Measurements from ENCODE around the gene NUDT8.
"Not testable (repeated sequence)": the region's sequence is repeated elsewhere in the genome, so short reads cannot be mapped to it uniquely, and the experiment has no call there.

The NUDT8 gene

DNA sequence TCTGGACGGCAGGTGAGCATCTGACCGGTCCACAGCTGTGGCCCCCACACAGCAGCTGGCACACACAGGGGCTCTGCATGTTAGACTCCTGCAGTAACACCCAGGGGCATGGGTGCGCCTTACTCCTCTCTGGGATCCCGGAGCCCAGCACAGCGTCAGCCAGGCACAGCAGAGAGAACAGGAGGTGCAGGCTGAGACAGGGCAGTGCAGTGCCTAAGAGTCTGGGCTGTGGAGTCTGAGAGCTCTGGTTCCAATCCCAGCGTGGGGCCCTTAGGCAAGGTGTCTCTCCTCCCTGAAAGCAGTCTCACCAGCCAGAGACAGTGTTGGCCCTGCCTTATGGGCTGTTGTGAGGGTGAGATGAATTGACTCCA, 2.3 kb downstream of the NUDT8 start:
- DNase-seq: no peak

DNA sequence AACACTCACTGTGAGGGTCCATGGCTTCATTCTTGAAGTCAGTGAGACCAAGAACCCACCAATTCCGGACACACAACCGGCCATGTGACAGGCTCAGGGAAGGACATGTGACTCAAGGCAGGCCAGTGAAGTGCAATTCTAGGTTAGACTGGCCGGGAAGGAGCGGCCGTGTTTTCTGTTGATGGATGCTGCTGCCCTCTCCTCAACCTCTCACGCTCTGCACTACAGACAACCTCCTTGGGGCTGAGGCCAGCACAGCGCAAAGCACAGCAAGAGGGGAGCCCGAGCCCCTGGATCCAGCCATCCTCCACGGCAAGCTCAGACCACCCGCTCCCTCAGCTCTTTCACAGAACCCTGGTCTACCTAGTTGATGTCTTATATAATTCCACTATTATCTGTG, 2.8 kb downstream of the NUDT8 start:
- DNase-seq: no peak

DNA sequence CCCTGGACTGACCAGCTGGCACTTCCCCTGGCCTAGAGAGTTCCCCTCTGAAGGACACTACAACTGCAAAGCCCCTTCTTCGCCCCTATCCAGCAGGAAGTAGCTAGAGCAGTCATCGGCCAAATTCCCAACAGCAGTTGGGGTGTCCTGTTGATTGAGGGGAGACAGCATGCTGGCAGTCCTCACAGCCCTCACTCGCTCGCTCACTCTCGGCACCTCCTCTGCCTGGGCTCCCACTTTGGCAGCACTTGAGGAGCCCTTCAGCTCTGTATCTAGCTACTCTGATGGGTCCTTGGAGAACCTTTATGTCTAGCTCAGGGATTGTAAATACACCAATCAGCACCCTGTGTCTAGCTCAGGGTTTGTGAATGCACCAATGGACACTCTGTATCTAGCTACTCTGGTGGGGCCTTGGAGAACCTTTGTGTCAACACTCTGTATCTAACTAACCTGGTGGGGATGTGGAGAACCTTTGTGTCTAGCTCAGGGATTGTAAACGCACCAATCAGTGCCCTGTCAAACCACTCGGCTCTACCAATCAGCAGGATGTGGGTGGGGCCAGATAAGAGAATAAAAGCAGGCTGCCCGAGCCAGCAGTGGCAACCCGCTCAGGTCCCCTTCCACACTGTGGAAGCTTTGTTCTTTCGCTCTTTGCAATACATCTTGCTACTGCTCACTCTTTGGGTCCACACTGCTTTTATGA, 3.5 kb downstream of the NUDT8 start:
- not testable (repeated sequence) for DNase-seq

DNA sequence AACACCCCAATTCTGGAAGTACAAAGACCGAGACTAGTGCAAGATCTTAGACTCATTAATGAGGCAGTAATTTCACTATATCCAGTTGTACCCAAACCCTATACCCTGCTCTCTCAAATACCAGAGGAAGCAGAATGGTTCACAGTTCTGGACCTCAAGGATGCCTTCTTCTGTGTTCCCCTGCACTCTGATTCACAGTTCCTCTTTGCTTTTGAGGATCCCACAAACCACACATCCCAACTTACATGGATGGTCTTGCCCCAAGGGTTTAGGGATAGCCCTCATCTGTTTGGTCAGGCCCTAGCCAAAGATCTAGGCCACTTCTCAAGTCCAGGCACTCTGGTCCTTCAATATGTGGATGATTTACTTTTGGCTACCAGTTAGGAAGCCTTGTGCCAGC, 5.9 kb downstream of the NUDT8 start:
- DNase-seq: not testable (repeated sequence)

DNA sequence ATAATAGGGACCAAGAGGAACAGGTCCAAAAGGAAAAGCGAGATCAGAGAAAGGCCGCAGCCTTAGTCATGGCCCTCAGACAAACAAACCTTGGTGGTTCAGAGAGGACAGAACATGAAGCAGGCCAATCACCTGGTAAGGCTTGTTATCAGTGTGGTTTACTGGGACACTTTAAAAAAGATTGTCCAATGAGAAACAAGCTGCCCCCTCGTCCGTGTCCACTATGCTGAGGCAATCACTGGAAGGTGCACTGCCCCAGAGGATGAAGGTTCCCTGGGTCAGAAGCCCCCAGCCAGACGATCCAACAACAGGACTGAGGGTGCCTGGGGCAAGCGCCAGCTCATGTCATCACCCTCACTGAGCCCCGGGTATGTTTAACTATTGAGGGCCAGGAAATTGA, 6.8 kb downstream of the NUDT8 start:
- not testable (repeated sequence) for DNase-seq

DNA sequence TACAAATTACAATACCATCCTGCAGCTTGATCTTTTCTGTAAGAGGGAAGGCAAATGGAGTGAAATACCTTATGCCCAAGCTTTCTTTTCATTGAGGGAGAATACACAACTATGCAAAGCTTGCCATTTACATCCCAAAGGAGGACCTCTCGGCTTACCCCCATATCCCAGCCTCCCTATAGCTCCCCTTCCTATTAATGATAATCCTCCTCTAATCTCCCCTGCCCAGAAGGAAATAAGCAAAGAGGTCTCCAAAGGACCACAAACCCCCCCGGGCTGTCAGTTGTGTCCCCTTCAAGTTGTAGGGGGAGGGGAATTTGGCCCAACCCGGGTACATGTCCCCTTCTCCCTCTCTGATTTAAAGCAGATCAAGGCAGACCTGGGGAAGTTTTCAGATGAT, 7.8 kb downstream of the NUDT8 start:
- DNase-seq: not testable (repeated sequence)

DNA sequence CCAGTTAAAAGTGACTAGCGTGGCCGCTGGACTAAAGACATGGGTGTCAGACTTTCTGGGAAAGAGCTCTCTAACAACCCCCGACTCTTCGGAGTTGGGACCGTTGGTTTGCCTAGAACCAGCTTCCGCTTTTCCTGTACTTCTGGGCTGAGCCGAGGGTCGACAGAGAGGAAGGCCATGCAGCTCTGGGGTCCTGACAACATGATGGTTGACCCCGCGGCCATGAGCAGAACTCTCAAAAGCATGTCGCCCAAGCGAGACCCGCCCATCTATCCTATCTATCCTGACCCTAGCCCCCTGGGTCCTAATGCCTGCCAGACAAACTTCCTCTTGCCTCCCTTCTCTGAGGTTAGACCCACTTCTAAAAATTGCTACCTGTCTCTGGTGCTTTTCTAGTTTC, 9.1 kb downstream of the NUDT8 start:
- not testable (repeated sequence) for DNase-seq

DNA sequence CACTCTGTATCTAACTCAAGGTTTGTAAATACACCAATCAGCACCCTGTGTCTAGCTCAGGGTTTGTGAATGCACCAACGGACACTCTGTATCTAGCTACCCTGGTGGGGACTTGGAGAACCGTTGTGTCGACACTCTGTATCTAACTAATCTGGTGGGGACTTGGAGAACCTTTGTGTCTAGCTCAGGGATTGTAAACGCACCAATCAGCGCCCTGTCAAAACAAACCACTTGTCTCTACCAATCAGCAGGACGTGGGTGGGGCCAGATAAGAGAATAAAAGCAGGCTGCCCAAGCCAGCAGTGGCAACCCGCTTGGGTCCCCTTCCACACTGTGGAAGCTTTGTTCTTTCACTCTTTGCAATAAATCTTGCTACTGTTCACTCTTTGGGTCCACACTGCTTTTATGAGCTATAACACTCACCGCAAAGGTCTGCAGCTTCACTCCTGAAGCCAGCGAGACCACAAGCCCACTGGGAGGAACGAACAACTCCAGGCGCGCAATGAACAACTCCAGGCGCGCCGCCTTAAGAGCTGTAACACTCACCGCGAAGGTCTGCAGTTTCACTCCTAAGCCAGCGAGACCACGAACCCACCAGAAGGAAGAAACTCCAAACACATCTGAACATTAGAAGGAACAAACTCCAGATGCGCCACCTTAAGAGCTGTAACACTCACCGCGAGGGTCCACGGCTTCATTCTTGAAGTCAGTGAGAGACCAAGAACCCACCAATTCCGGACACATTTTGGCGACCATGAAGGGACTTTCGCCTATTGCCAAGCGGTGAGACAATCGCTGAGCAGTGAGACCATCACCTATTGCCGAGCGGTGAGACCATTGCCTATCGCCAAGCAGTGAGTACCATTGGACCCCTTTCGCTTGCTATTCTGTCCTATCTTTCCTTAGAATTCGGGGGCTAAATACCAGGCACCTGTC, 9.8 kb downstream of the NUDT8 start:
- not testable (repeated sequence) for DNase-seq

DNA sequence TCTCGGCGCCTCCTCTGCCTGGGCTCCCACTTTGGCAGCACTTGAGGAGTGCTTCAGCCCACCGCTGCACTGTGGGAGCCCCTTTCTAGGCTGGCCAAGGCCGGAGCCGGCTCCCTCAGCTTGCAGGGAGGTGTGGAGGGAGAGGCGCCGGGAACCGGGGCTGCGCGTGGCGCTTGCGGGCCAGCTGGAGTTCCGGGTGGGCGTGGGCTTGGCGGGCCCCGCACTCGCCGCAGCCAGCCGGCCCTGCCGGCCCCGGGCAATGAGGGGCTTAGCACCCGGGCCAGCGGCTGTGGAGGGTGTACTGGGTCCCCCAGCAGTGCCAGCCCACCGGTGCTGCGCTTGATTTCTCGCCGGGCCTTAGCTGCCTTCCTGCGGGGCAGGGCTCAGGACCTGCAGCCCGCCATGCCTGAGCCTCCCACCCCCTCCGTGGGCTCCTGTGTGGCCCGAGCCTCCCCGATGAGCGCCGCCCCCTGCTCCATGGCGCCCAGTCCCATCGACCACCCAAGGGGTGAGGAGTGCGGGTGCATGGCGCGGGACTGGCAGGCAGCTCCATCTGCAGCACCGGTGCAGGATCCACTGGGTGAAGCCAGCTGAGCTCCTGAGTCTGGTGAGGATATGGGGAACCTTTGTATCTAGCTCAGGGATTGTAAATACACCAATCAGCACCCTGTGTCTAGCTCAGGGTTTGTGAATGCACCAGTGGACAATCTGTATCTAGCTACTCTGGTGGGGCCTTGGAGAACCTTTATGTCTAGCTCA, 10.7 kb downstream of the NUDT8 start:
- DNase-seq: not testable (repeated sequence)

DNA sequence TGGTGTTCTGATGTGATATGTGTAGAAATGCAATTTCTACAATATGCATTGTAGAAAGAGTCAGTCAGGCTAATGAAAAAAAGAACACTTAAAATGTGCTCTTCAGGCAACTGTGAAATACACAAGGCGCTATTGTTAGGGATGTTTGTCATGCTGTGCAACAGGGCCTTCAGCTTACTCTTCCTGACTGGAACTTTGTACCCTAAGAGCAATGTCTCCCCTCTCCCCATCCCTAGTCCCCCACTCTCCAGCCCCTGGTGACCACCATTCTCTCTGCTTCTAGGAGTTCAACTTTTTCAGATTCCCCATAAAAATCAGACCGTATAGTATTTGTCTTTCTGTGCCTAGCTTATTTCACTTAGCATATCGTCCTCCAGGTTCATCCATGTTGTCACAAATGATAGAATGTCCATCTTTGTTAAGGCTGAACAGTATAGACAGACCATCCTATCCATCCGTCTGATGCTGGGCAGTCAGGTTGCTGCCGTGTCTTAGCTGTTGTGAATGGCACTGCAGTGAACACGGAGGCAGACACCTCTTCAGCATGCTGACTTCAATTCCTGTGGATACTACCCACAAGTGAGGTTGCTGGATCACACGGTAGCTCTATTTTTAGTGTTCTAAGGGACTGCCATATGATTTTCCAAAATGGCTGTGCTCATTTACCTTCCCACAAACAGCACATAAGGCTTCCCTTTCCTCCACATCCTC, 12.3 kb downstream of the NUDT8 start:
- no peak for DNase-seq

DNA sequence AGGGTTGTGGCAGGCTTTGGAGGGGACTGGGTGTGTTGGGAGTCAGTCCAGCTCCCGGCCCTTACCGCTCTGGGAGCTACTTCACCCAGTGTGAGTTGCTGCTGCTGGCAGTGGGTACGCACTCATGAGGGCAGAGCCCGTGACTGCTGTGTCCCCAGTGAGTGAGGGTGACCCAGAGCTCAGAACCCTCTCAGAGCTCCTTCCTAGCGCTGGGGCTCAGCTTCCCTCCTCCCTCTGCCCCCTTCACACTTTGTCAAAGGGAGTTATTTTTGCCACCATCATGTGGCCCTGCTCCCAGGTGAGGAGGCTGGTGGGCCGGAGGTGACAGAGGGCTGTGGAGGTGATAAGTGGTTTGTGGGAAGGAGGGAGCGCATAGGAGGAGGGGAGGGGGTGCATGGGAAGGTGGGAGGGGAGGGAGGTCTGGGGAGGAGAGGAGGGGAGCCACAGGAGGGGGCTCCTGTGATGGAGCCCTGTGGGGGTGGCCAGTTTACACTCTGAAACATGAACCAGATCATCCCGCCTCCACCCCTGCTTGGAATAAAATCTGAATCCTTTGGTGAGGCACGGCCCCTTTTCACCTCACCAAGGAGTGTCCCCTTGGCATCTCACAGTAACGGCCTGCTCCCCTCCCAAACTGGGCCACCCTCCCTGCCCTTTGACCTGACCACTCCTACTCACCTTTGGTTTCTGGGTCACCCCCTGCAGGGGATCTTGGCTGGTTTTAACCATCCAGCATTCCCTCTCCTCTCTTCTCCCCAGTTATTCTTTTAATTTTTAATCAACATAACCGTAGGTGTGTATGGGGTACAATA, 13.1 kb downstream of the NUDT8 start:
- DNase-seq: no peak

DNA sequence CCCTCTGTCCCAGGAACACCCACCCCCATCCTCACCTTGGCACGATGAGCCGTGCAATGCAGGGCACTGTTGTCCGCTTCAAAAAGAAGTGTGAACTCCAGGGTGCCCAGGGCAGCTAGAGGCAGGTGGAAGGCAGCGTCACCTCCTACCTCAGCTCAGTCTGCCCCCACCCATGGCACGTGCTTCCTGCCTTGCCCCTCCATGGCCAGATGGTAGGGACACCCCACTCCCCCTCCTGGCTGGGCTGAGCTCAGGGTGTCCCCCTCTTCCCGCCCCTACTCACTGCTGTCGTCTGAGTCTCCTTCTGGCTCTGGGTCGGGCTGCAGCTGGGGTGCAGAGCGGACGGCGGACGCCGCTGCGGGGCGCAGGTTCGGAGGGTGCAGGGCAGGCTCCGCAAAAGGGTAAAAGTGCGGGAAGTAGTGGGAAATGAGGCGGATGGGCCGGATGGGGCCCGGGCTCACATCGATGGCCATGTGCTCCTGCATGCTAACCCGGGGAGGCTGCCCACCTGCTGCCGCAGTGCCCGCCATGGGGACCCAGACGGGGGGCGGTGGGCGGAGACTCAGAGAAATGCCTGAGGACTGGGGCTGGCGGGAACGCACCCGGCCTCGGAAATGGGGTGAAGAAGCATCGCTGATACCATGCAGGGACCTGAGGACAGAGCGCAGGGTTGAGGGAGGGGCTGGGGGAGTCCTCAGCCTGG, 13.9 kb downstream of the NUDT8 start:
- no peak for DNase-seq

DNA sequence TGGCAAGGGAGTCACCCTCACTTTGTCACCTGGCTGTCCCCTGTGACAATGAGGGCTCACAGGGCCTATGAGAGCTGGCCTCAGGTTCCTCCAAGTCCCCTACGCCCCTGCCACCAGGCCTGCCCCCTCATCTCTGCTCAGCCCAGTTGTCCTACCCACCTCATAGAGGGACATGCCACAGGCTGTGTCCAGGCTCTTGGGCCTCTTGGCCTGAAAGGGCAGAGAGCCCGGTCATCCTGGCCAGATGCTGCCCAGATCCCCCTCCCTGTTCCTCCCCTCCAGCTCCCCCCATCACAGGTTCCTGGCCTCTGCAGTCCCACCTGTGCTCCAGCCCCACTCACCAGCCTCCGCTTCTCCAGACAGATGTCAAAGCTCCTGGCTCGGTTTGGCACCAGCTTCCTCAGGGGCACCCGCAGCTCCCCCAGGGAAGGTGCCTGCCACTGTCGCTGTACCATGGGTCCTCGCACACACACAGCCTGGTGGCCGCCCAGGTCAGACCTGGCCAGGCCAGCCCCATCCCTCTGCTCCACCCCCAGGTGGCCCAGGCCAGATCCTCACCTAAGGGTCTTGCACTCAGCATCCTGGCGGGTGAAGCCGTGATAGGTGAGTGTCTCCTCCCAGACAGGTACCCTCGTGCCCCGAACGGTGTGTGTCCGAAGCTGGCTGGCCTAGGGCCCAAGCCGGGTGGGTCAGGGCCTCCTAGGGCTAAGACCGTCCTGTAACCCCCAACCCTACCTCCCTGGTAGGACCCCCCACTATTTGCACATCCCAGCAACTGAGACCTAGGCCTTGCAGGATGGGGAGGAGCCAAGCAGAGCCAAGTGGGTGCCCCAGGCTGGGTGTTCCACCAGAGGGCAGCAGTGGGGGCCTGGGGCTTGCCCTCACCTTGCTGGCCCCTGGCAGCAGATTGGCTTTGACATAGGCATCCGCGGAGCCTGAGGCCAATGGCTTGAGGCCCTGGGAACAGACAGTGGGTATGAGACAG, 14.7 kb downstream of the NUDT8 start:
- DNase-seq: no peak

DNA sequence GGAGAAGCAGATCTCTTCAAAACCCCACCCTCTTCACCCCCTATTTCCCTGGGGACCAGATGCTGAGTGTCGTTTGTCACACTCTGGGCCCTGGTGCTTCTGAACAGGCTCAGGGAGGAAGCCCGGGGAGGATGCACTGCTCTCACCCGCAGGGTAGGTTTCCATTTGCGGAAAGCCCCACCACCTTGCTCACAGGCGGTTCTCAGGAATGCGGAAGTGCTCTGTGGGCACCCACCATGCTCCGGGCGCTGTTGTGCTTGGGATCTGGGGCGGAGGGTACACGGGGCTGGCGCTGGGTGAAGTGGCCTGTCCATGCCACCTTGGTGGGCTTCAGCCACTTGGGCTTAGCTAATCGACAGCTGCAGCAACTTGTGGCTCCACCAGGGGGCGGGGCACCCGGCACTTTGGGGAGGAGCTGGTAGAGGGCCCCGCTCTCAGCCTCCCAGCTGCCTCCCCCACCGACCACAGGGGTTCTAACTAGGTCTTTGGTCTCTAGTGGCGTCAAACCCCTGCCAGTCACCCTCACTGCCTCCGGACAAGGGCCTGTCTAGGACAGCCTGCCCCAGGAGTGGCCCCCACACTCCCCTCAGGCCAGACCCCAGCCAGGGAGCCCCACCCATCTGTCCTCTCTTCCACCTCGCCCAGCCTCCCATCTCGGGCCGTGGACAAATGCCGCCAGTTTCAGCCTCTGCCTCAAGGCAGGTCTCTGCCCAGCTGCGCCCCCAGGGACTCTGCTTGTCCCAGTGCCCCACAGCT, 15.6 kb downstream of the NUDT8 start:
- peak; percentile 32 for DNase-seq

DNA sequence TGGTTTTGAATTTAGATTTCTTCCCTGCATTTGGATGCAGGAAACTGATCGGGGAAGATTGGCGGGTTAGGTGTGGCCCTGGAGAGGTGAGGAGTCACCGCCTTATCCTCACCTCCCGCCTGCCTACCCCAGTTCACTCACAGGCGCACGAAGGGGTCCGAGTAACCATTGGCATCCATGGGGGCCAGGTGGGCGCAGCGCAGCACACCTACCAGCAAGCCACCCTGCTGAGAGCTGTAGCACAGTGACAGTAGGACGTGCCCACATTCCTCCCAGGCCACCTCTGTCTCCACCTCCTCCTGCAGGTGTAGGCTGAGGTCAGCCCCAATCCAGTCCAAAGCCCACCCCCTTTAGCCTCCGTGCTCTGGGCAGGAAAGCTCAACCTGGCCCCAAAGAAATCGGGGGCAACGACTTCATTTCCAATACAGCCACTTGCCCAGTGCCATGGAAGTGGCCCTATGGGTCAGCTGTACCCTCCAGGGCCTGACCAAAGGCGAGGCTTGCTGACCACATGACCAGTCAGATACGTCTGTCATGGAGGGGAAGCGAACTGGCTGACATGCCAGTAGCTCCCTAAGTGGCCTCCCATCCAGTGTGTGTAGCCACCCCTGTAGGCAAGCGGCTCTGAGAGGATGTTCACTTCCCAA, 16.3 kb downstream of the NUDT8 start:
- DNase-seq: no peak

DNA sequence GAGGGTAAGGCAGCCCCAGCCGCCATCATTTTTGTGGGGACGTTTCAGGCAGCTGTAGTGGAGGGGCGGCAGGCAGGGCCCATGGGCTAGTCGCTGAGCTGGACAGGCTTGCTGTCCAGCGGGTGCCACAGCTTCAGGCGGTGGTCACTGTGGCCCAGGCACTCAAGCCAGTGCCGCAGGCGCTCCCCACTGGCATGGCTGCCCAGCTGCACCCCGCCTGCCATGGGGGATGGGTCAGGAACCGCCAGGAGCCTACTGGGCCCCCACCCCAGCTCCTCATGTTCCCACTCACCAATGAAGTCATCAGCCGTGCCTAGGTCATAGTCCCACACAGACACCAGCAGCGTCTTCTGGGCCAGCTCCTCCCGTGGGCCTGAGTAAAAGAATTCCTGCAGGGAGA, 17.0 kb downstream of the NUDT8 start:
- DNase-seq: no peak

DNA sequence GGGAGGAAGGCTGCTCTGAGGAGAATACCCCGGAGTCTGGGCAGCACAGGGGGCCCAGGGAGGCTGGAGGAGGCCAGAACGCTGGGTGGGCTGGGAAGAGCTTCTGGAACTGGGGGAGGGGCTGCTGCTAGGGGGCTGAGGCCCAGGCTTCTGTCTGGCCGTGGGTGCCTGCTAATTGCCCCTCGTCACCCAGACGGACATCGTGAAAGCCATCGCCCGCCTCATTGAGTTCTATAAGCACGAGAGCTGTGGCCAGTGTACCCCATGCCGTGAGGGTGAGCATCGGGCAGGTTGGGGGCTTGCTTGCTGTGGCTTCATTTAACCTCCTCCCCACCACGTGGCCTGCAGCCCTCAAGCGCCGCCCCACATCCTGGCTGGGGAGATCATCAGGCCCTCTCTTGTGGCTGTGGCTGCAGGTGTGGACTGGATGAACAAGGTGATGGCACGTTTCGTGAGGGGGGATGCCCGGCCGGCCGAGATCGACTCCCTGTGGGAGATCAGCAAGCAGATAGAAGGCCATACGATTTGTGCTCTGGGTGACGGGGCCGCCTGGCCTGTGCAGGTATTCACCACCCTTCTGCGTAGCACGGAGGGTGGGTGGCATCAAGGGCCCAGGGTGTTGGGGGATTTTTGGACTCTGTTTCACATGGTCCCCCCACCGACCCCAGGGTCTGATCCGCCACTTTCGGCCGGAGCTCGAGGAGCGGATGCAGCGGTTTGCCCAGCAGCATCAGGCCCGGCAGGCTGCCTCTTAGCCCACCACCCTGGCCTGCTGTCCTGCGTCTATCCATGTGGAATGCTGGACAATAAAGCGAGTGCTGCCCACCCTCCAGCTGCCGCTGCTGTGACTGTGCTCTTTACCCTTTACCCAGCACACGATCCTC, 17.8 kb downstream of the NUDT8 start:
- no peak for DNase-seq

DNA sequence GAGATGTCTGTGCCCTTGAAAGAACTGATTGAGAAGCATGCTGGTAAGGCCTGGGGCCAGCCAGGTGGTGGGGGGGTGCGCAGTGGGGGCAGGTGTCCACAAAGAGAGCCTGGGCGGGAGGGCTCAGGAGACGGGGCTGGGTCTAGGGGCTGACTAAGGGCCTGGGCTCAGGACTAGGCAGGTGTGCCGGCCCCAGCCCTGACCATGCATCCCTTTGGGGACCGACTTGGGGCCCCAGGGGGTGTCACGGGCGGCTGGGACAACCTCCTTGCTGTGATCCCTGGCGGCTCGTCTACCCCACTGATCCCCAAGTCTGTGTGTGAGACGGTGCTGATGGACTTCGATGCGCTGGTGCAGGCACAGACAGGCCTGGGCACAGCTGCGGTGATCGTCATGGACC, 18.6 kb downstream of the NUDT8 start:
- DNase-seq: no peak
